HG03108 (cell line): ENCODE results near the gene NUBPL.

Experiments used
- ATAC-seq: cut with Tn5 transposase; IDR thresholded peaks from one replicate; pipeline ENCODE4 v1.9.1; 2021; ENCODE audit warnings: moderate library complexity; ENCODE audit not compliant: unreplicated experiment

The NUBPL gene, protein sequence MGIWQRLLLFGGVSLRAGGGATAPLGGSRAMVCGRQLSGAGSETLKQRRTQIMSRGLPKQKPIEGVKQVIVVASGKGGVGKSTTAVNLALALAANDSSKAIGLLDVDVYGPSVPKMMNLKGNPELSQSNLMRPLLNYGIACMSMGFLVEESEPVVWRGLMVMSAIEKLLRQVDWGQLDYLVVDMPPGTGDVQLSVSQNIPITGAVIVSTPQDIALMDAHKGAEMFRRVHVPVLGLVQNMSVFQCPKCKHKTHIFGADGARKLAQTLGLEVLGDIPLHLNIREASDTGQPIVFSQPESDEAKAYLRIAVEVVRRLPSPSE

DNA sequence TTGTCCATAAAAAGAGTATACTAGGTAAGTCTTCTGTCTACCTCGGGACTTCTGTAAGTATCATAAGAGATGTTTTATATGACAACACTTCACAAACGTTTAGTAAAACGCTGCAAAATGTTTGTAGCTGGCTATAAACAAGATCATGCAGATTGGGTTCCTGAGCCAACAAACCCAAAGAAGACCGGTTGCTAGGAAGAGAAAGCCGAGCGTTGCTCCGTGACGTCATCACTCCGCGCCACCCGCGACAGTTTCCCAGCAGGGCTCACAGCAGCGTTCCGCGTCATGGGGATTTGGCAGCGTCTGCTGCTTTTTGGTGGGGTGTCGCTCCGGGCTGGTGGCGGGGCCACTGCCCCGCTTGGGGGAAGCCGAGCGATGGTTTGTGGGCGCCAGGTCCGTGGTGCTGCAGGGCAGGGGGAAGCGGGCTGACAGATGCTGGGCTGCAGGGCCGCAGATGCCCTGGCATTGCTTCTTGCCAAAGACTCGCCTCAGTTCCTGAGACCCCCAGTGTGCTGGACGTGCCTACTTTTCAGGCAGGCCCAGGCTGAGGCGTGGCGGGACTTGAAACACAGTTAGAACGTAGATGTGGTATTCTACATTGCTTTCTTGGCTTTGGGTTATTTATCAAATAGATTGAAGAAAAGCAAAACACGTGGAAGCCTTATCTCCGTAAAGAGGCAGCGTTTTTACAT, at the start of gene NUBPL:
Gene NUBPL, plus strand, starts transcription at position 250 of the 692 bp plus-strand sequence. Its CDS starts 36 bp downstream, at position 286.
- ATAC-seq = peak; percentile 90

DNA sequence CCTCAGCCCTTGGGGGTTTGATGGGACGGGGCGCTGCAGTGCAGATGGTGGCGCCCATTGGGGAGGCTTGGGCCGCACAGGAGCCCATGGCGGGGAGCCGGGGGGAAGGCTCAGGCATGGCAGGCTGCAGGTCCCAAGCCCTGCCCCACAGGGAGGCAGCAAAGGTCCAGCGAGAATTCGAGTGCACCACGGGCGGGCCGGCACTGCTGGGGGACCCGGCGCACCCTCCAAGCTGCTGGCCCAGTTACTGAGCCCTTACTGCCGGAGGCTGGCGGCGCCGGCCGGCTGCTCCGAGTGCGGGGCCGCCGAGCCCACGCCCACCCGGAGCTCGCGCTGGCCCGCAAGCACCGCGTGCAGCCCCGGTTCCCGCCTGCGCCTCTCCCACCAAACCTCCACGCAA, 34.1 kb upstream of the NUBPL start:
- no peak for ATAC-seq

DNA sequence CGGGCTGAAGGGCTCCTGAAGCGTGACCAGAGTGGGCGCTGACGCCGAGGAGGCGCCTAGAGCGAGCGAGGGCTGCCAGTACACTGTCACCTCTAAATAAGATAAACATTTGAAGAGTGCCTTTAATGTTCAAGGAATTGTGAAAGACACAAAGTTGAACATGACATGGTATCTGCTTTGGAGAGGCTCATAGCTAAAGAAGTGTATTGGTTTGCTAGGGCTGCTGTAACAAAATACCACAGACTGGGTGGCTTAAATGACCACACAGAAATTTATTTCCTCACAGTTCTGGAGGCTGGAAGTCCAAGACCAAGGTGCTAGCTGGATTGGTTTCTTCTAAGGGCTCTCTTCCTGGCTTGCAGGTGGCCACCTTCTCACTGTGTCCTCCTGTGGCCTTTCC, 33.7 kb upstream of the NUBPL start:
- no peak for ATAC-seq

DNA sequence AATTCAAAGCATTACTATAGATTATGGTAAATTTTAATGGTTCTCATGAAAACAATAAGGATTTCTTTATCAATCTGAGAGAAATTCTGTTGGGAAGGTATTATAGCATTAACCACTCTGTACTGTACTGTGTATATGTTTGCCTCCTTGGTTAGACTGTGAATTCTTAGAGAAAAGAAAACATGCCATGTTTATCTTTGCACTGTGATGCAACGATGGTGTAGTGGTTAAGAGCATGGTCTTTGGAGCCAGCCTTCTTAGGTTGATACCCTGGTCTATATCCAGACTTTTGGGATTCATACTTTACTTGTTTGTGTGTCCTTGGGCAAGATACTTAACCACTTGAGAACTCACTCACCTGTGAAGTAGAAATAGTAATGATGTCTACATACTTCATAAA, 32.2 kb upstream of the NUBPL start:
- no peak for ATAC-seq

DNA sequence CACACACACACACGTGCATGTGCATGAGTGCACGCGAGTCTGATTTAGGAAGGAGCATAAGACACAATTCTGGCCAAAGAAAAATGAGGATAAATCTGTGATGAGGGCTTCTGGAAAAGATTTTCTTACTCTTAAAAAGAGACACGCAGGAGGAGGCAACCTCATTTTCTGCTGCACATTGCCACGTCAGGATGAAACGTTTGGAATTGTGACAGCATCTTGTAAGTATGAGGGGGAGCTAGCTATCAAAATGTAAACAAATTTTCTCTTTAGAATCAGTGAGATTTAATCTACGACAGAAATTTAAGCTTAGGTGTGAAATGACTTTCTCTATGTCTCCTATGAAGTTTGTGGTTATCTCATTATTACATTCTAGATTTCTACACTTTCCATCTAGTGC, 31.1 kb upstream of the NUBPL start:
- no peak for ATAC-seq

DNA sequence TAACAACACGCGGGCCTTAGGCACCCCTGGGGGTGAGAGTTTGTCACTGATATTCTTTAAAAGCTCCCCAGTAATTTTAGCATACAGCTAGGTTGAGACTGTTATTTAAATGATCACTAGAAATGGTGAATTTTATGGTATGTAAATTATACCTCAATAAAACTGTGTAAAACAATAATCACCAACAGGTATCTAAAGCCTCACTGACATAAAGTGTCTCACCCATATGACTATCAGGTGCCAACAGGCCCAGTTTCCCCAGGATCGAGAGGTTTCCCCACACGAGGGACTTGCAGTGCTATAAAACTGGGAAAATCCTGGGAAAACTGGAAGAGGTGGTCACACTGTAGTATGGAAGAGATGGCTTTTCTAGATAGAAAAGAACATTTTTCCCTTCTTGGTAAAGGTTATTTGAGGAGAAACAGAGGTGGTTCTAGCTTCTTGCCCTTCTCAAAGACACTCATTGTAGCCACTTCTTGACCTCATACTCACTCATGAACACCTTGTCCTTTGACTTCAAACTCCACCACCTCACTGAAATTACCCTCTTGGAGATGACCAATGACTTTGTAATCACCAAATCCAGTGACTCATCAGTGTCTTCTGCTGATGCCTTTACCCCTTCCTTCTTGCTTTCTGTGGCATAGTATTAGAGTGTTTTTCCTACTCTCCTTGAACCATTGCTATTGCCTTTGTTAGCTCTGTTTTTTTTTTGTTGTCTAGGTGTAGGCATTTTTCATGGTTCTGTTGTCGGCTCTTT, 24.8 kb upstream of the NUBPL start:
- no peak for ATAC-seq

DNA sequence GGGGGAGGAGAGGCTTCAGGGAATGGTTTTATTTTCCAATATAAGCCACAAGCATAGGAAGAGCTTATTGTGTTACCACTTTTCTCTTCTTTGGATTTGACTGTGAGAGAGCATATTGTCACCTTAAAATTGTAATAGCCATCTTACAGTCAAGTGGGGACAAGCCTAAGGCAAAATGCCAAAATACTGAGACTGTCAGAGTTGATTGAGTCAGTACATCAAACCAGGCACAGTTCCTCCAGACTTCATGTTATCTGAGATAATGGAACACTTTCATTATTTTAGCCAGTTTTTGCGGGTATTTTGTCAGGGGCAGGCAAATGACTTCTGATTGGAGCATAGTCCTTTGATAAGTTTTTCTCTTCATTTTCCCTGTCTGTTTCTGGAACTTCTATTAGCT, 19.5 kb upstream of the NUBPL start:
- ATAC-seq = no peak

DNA sequence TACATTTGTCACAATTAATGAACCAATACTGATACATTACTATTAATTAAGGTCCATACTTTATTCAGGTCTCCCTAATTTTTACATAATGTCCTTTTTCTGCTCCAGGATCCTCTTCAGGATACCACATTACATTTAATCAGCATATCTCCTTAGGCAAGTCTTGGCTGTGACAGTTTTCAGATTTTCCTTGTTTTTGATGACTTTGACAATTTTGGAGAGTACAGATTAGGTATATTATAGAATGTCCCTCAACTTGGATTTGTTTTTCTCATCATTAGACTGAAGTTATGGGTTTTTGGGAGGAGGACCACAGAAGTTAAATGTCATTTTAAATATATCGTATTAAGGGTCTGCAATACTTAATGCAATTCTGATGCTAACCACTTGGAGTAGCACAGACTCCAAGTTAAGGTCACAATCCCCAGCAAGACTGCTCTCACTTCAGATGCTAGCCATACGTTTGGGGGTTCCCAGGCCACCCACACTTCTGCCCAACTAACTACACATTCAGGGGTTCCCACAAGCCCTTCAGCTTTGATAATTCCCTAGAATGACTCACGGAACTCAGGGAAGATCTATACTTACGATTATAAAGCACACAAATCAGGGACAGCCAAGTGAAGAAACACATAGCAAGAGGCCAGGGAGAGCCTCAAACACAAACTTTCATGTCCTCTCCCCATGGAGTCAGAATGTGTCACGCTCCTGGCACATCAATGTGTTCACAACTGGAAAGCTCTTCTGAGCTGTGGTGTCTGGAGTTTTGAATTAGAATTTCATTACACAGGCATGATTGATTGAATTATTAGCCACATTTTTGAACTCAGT, 17.0 kb upstream of the NUBPL start:
- ATAC-seq = peak; percentile 50

DNA sequence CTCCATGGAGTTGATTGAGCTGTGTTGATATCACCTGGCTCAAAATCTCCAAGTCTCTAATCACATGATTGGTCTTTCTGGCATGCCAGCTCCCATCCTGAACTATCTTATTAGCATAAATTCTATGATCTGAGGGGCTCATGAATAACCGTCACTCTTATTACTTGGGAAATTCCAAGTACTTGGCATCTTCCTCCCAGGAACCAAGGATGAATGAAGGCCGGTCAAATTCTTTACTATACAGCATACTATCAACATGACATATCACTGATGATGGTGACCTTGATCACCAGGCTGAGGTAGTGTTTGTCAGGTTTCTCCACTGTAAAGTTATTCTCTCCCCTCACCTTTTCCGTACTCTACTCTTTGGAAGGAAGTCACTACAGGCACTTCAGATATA, 16.4 kb upstream of the NUBPL start:
- ATAC-seq = no peak

DNA sequence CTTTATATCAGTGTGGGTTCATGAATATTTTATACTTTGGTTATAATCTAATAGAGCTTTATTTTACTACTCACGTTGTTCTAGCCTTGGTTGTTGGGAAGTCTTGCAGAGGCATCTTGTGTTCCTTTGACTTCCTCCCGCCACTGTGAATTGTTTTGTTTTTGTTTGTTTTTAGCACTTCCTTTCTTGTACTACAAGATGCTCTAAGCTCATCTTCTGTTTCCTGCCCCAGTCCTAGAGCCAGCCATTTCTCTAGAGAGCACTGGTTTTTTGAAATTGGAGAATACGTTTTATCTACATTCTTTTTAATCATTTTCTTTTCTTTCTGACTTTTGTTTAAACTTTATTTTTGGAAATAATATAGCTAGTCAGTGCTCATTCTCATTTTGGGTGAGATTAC, 15.9 kb upstream of the NUBPL start:
- ATAC-seq = no peak

DNA sequence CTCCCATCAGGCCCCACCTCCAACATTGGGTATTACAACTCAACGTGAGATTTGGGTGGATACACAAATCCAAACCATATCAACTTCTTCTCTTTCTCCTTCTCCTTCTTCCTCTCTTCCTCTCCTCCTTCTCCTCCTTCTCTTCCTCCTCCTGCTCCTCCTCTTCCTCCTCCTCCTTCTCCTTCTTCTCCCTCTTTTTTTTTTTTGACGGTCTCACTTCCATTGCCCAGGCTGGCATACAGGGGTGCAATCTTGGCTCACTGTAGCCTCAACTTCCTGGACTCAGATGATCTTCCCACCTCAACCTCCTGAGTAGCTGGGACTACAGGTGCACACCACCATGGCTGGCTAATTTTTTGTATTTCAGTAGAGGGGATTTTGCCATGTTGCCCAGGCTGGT, 11.4 kb upstream of the NUBPL start:
- no peak for ATAC-seq

DNA sequence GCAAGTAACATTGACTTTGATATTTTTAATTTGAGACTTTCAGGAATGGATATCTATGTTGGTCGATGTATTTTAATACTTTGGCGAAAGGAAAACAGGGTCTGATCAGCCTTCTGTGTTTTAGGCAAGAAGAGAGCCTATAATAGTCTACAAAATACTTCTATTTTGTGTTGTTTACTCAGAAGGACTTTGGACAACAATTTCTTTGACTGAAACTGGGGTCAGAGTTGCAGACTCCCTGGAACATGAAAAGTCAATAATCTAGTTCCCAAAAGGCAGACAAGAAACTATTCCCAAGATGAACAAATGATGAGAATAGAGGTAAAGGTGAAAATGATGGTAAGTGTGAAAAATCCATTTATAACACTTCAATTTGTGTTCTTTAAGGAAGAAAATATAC, 10.6 kb upstream of the NUBPL start:
- no peak for ATAC-seq

DNA sequence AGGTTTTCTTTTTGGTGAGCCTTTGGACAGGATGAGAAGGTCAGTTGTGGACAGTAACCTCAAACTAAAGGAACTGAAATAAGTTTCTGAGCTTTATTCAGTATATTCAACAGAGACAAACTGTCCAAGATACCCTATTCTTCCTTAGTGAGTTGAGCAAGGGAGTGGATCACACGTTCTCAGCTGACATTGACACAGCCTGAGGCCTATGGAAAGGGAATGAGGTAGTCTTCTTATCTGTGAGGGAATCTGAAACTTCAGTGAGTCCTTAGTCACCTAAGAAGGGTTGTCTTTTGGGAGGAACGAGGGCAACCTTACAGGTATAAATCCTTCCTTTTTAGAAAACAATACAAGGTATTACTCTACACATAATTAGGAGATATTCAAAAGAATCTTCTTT, 5.0 kb upstream of the NUBPL start:
- ATAC-seq = no peak

DNA sequence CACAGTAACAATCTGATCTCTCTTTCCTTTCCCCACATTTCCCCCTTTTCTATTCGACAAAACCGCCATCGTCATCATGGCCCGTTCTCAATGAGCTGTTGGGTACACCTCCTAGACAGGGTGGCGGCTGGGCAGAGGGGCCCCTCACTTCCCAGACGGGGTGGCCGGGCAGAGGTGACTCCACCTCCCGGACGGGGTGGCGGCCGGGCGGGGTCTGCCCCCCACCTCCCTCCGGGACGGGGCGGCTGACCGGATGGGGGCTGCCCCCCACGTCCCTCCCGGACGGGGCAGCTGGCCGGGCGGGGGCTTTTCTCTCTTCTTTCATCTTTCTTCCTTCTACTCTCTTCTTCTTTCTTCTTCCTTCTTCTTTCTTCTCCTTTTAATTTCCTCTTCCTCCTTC, 1.3 kb upstream of the NUBPL start:
- no peak for ATAC-seq

DNA sequence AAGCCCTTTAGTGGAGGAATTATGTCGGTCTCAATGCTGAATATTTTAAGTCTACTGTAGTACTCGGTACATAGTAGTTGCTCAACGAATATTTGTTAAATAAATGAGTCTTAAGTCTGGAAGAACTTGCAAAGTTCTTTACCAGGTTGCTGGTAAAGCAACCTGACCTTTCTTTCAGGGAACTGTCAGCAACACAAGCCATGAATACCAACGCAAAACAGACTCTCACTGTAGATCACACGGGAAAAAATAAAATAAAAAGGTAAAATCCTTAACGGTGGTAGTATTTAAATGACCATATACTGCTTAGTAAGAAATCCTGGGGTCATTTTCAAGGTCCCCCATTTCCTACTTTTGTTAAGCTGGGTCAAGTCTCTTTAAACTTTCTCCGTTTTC, 447 bp upstream of the NUBPL start:
- ATAC-seq = no peak

DNA sequence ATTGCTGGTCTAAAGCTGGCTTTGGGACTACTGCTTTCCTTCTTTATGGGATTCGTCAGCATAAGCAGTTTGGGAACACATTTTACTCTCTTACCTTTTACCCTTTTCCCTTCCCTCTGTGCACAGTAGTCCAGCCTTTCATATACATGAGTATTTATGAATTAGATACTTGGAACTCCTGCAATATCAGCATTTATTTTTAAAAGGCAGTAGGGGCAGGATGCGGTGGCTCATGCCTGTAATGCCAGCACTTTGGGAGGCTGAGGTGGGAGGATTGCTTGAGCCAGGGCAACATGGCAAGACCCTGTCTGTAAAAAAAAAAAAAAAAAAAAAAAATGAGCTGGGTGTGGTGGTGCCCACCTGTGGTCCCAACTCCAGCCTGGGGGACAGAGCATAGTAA, 3.0 kb downstream of the NUBPL start:
- no peak for ATAC-seq

DNA sequence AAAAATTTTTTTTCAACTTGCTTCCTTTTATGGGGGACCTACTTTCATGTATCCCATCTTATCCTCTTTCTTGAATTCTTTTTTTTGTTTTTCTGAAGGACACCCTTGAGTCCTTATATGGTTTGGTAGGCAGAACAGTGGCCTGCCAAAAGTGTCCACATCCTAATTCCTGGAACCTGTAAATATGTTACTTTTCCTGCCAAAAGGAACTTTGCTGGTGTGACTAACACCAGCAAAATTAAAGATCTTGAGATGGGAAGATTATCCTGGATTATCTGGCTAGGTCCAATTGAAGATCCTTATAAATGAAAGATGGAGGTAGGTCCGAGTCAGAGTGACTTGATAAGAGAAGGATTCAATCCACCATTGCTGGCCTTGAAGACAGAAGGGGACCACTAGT, 5.3 kb downstream of the NUBPL start:
- no peak for ATAC-seq

DNA sequence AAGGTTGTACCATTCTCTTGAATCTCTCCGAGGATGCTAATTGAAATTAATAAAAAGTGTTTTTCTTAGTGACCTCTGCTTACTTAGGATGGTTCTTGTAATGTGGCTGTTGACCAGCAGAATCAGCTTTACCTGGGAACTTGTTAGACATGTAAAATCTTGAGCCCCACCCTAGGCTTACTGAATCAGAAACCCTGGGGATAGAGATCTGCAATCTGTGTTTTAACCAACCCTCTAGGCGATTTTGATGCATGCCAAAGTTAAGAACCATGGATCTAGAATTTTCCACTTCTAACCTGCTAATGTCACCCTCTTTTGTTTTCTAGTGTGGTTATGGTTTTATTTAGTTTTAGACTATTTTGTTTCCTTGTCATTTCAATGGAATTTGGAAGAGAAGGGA, 6.5 kb downstream of the NUBPL start:
- ATAC-seq = no peak

DNA sequence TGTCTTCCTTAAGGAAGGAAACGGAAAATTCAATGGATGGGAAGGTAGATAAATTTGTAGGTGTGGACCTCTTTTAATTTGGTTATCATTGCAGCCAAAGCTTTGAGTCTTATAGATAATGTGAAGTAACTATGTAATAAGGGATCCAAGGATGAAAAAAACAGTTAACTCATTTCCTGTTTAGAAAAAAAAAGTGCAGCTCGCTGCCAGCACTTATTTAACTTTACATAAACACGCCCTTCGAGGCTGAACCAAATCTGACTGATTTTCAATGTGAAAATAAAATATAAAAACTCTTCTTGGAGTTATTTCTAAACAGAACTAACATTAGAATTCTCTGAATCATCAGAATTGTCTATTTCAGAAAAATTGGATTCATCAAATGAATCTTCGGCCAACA, 7.0 kb downstream of the NUBPL start:
- no peak for ATAC-seq

DNA sequence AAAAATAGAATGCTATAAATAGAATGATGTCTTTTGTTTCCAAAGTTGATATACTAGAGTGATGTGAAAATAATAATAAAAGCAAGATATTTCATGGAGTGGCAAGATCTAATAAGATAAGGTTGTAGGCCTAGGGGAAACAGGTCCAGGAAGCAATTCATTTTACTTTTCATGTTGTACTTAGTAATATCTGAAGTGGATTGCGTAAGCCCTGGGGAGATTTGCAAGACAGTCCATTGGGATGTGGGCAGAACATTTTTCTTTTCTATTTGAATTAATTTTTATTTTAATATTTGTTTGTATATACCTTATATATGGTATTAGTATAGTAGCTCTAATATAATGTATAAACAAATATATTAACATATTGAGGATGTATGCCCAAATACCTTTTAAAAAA, 7.5 kb downstream of the NUBPL start:
- ATAC-seq = no peak

DNA sequence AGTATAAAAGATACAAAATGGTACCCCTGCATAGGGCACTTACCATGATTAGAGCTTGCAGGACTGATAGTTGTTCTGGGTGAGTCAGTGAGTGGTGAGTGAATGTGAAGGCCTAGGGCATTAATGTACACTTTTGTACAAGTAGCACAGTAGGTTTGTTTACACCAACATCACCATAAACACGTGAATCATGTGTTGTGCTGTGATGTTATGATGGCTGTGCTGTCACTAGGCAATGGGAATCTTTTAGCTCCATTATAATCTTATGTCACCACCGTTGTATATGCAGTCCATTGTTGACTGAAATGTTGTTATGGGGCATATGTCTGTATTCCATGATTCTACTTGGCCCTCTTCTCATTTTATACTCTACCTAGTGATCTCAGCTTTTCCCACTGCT, 11.8 kb downstream of the NUBPL start:
- ATAC-seq = no peak
